MM.1S (cell line): ENCODE measurements around the gene COL5A1.

Experiments
- DNase-seq: peaks from one replicate; pipeline ENCODE4 v3.0.0-alpha.2; 2015
- H2AFZ ChIP-seq: fragments of 300-600 bp; sonication (generic); 2 replicates; pipeline ENCODE4 v1.6.0; 2016; ENCODE audit warnings: antibody characterized with exemption, low read length
- H3F3A ChIP-seq: fragments of 300-600 bp; sonication (generic); 2 replicates; pipeline ENCODE4 v1.6.1; 2016; ENCODE audit warnings: mild to moderate bottlenecking, antibody characterized with exemption, low read length, moderate library complexity, mixed read lengths; ENCODE audit not compliant: insufficient read depth
- H3K27ac ChIP-seq: fragments of 300-600 bp; sonication (generic); 2 replicates; pipeline ENCODE4 v1.5.1; 2016; ENCODE audit warnings: mild to moderate bottlenecking, low read length
- H3K27me3 ChIP-seq: fragments of 300-600 bp; sonication (generic); replicated peaks from 2 replicates; pipeline ENCODE4 v1.6.0; 2016; ENCODE audit warnings: low read length; ENCODE audit not compliant: insufficient read depth
- H3K36me3 ChIP-seq: fragments of 300-600 bp; sonication (generic); replicated peaks from 2 replicates; pipeline ENCODE4 v1.6.1; 2016; ENCODE audit warnings: mild to moderate bottlenecking, low read length, mixed read lengths; ENCODE audit not compliant: insufficient read depth
- H3K4me1 ChIP-seq: fragments of 300-600 bp; sonication (generic); 2 replicates; pipeline ENCODE4 v1.6.1; 2016; ENCODE audit warnings: low read length, mixed read lengths
- H3K4me2 ChIP-seq: fragments of 300-600 bp; sonication (generic); 2 replicates; pipeline ENCODE4 v1.6.0; 2016; ENCODE audit warnings: low read depth, low read length
- H3K4me3 ChIP-seq: fragments of 300-600 bp; sonication (generic); 2 replicates; pipeline ENCODE4 v1.5.1; 2016; ENCODE audit warnings: low read length, mixed read lengths
- H3K79me2 ChIP-seq: fragments of 300-600 bp; sonication (generic); 2 replicates; pipeline ENCODE4 v1.6.1; 2016; ENCODE audit warnings: mixed run types, low read length, mixed read lengths
- H3K9ac ChIP-seq: fragments of 300-600 bp; sonication (generic); 2 replicates; pipeline ENCODE4 v1.6.1; 2016; ENCODE audit warnings: low read length, mixed read lengths
- H3K9me2 ChIP-seq: fragments of 300-600 bp; sonication (generic); replicated peaks from 2 replicates; pipeline ENCODE4 v1.6.1; 2016; ENCODE audit warnings: mild to moderate bottlenecking, low read length, mixed read lengths; ENCODE audit not compliant: insufficient read depth
- H3K9me3 ChIP-seq: fragments of 300-600 bp; sonication (generic); replicated peaks from 2 replicates; pipeline ENCODE4 v1.6.1; 2016; ENCODE audit warnings: mild to moderate bottlenecking, low read length, mixed read lengths; ENCODE audit not compliant: insufficient read depth
- H4K20me1 ChIP-seq: fragments of 300-600 bp; sonication (generic); 2 replicates; pipeline ENCODE4 v1.6.1; 2016; ENCODE audit warnings: mild to moderate bottlenecking, low read length, moderate library complexity, mixed read lengths; ENCODE audit not compliant: insufficient read depth
- EZH2 ChIP-seq: fragments of 300-600 bp; sonication (generic); optimal IDR thresholded peaks from 2 replicates; pipeline ENCODE3; 2017; ENCODE audit warnings: low read depth, mild to moderate bottlenecking, antibody characterized with exemption, low read length, mixed read lengths
- EZH2phosphoT487 ChIP-seq: fragments of 300-600 bp; sonication (generic); IDR thresholded peaks from 2 replicates; pipeline ENCODE4 v1.6.1; 2018; ENCODE audit warnings: antibody characterized with exemption, low read length
- TF ChIP-seq, protein P1 (sequence below): fragments of 300-600 bp; sonication (generic); IDR thresholded peaks from 2 replicates; pipeline ENCODE4 v1.5.1; 2016; ENCODE audit warnings: antibody characterized with exemption, low read length, mixed read lengths

The COL5A1 gene

DNA sequence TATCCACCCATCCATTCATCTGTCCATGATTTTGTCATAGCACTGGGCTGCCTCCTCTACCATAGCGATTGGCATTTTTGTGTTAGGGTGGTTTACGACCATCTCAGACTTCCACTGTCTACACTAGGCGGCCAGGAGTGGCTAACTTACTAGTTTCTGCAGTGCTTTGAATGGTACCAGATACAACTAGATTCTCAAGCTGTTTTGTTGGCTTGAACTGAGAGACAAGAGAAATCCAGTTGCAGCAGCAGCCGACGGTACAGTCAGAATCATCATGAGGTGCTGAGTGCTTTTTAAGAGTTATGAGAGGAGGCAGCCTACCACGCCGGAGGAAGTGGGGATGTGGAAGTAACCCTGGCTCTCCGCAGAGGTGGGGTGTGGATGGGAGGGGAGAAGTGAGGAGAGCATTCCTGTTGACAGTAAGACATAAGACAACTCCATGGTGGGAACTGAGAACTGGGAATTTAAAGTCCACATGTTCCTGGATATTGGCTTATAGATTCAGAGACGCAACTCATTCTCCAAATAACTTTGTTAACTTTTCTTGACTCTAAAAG is 27.9 kb downstream of the COL5A1 start:
- H3K9me3 ChIP-seq = no peaks in the 10 kb centered on the region
- no peak overlapping the region for H3K27ac ChIP-seq
- DNase-seq = no peak
- no peaks in the 10 kb centered on the region for H3K9me2 ChIP-seq
- H3K36me3 ChIP-seq = no peaks in the 10 kb centered on the region
- TF ChIP-seq, protein P1, sequence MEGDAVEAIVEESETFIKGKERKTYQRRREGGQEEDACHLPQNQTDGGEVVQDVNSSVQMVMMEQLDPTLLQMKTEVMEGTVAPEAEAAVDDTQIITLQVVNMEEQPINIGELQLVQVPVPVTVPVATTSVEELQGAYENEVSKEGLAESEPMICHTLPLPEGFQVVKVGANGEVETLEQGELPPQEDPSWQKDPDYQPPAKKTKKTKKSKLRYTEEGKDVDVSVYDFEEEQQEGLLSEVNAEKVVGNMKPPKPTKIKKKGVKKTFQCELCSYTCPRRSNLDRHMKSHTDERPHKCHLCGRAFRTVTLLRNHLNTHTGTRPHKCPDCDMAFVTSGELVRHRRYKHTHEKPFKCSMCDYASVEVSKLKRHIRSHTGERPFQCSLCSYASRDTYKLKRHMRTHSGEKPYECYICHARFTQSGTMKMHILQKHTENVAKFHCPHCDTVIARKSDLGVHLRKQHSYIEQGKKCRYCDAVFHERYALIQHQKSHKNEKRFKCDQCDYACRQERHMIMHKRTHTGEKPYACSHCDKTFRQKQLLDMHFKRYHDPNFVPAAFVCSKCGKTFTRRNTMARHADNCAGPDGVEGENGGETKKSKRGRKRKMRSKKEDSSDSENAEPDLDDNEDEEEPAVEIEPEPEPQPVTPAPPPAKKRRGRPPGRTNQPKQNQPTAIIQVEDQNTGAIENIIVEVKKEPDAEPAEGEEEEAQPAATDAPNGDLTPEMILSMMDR = no peak
- no peak for TF ChIP-seq EZH2
- no peak overlapping the region for H3K9ac ChIP-seq
- no peak overlapping the region for H2AFZ ChIP-seq
- no peak overlapping the region for H3K4me3 ChIP-seq
- no peaks in the 10 kb centered on the region for H3F3A ChIP-seq
- H4K20me1 ChIP-seq = no peaks in the 10 kb centered on the region
- no peaks in the 10 kb centered on the region for H3K79me2 ChIP-seq
- H3K4me1 ChIP-seq = no peaks in the 10 kb centered on the region
- no peak overlapping the region for H3K4me2 ChIP-seq
- H3K27me3 ChIP-seq = peaks cover 77% of the 10 kb centered on the region

DNA sequence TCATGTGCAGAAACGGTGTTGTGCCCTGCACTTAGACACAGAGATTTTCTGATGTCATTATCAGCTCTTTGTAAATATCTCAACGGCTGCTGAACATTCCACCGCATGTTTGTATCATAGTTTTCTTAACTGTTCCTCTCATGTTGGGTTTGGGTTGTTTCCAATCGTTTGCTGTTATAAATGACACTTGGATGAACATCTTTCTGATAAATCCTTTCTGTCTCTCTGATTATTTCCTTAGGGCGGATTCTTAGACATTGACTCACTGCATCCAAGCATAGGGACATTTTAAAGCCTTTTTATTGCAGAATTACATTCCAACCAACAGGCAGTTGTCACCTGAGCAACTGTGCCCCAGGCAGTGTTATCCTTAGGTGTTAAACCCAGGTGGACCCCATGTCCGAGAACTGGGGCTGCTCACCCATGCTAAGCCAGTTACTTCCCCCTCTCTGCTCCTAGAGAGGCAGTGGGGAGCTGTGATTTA is 28.5 kb downstream of the COL5A1 start:
- Histone ChIP-seq H3K27me3 (peaks cover 73% of the 10 kb centered on the region), H3K36me3 (no peaks in the 10 kb centered on the region), H3K4me1 (no peaks in the 10 kb centered on the region), H3K4me2 (no peak overlapping the region), H3K9me3 (no peaks in the 10 kb centered on the region), H4K20me1 (no peaks in the 10 kb centered on the region), H3F3A (no peaks in the 10 kb centered on the region), H3K4me3 (no peak overlapping the region), H3K79me2 (no peaks in the 10 kb centered on the region), H3K27ac (no peak overlapping the region), H2AFZ (no peak overlapping the region), H3K9ac (no peak overlapping the region), H3K9me2 (no peaks in the 10 kb centered on the region)
- DNase-seq = no peak
- TF ChIP-seq EZH2 = no peak
- TF ChIP-seq EZH2phosphoT487 = no peak
- TF ChIP-seq, protein P1 = no peak

DNA sequence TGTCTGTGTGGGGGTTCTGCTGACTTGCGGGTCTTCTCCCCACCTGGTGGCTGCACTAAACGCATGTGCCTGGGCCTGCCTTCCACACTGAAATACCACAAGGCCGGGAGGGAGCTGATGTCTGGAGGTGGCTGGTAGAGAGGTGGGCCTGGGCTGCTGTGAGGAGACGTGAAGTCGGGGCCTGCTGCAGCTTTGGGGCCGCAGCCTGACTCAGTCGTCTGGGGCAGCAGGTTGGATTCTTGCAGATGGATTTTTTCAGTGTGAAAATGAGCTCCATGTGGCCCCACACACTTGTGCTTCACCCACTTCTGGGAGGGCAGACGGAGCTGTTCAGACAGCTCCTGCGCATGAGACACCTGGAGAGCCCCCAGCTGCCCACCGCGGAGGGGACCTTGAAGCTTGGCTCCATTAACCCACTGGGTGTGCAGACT is 29.3 kb downstream of the COL5A1 start:
- TF ChIP-seq EZH2 = no peak
- TF ChIP-seq, protein P1 = no peak
- no peak for TF ChIP-seq EZH2phosphoT487
- Histone ChIP-seq H2AFZ (no peak overlapping the region), H4K20me1 (no peaks in the 10 kb centered on the region), H3K4me1 (no peaks in the 10 kb centered on the region), H3K9ac (no peak overlapping the region), H3K9me2 (no peaks in the 10 kb centered on the region), H3K4me2 (no peak overlapping the region), H3K36me3 (no peaks in the 10 kb centered on the region), H3K79me2 (no peaks in the 10 kb centered on the region), H3K9me3 (no peaks in the 10 kb centered on the region), H3K4me3 (no peak overlapping the region), H3F3A (no peaks in the 10 kb centered on the region), H3K27me3 (peaks cover 74% of the 10 kb centered on the region), H3K27ac (no peak overlapping the region)
- no peak for DNase-seq
